ENCODE results near the gene CYP2C18.
"Not testable (repeated sequence)": the region's sequence is repeated elsewhere in the genome, so short reads cannot be mapped to it uniquely, and the experiment has no call there.

CYP2C18 gene

DNA sequence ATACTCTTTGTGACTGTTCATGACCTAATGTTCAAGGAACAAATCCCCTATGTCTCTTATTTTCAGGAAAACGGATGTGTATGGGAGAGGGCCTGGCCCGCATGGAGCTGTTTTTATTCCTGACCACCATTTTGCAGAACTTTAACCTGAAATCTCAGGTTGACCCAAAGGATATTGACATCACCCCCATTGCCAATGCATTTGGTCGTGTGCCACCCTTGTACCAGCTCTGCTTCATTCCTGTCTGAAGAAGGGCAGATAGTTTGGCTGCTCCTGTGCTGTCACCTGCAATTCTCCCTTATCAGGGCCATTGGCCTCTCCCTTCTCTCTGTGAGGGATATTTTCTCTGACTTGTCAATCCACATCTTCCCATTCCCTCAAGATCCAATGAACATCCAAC, 51.7 kb downstream of the CYP2C18 start:
- H3K4me1 ChIP-seq: no peaks in the 10 kb centered on the region
- TF ChIP-seq Cebpa-rat (IDR thresholded peaks at IDR 0.05): no peak
- H4K20me1 ChIP-seq: no peaks in the 10 kb centered on the region
- peaks cover 6% of the 10 kb centered on the region; the same call in 1 of the 2 replicates for H3K9me3 ChIP-seq
- H3K4me3 ChIP-seq: no peak overlapping the region
- no peak overlapping the region for H3K4me2 ChIP-seq
- H3K9ac ChIP-seq: no peak overlapping the region
- no peak overlapping the region for H3K27ac ChIP-seq
- no peaks in the 10 kb centered on the region for H3K36me3 ChIP-seq
- H3K27me3 ChIP-seq: no peaks in the 10 kb centered on the region

DNA sequence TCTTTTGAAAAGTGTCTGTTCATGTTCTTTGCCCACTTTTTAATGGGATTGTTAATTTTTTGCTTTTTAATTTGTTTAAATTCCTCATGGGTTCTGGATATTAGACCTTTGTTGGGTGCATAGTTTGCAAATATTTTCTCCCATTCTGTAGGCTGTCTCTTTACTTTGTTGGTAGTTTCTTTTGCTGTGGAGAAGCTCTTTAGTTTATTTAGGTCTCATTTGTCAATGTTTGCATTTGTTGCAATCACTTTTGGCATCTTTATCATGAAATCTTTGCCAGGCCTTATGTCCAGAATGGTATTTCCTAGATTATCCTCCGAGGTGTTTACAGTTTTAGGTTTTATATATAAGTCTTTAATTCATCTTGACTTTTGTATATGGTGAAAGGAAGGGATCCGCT, 55.1 kb downstream of the CYP2C18 start:
- Histone ChIP-seq H4K20me1 (no peaks in the 10 kb centered on the region), H3K9ac (no peak overlapping the region), H3K36me3 (no peaks in the 10 kb centered on the region), H3K27ac (no peak overlapping the region), H3K9me3 (peaks cover 17% of the 10 kb centered on the region), H3K4me3 (no peak overlapping the region), H3K4me1 (no peaks in the 10 kb centered on the region), H3K27me3 (no peaks in the 10 kb centered on the region), H3K4me2 (no peak overlapping the region)
- no peak for TF ChIP-seq Cebpa-rat (IDR thresholded peaks at IDR 0.05)

DNA sequence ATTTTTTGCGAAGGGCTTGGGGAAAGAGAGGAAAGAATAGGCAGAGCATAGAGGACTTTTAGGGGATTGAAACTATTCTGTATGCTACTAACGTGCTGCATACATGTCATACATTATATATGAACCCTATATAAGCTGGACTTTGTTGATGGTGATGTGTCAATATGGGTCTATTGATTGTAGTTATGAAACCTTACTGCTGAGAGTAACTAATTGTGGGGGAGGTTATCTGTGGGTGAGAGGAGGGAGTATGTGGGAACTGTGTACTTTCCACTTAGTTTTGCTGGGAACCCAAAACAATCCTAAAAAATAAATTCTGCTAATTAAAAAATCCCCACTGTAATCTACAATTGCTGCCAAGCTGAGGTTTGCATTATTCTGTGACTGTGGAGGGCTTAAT, 63.6 kb downstream of the CYP2C18 start:
- H3K4me2 ChIP-seq: no peak overlapping the region
- TF ChIP-seq Cebpa-rat (IDR thresholded peaks at IDR 0.05): no peak
- no peak overlapping the region for H3K27ac ChIP-seq
- no peak overlapping the region for H3K9ac ChIP-seq
- H4K20me1 ChIP-seq: no peaks in the 10 kb centered on the region
- H3K4me3 ChIP-seq: no peak overlapping the region
- peaks cover 36% of the 10 kb centered on the region for H3K9me3 ChIP-seq
- no peaks in the 10 kb centered on the region for H3K27me3 ChIP-seq
- H3K4me1 ChIP-seq: no peaks in the 10 kb centered on the region
- no peaks in the 10 kb centered on the region for H3K36me3 ChIP-seq

DNA sequence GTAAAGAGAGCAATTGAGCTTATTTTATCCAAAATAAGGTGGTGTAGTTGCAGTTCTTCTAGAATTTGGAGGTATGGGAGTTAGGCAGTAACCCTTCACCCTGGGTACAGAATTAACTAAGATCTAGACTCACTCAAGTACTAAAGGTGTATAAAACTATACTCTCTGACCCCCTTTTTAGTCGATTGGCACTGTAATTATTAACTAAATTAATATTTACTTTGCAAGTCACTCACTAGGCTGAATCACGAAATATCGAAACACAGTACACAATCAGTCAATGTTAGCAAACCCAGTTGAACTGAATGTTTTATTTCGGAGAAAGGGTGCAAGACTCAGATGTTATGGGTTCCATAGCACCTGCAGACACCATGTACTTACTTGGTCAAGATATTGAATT, 64.3 kb downstream of the CYP2C18 start:
- no peak overlapping the region for H3K4me3 ChIP-seq
- H3K27me3 ChIP-seq: no peaks in the 10 kb centered on the region
- H3K4me1 ChIP-seq: no peaks in the 10 kb centered on the region
- no peak overlapping the region for H3K4me2 ChIP-seq
- no peak overlapping the region for H3K27ac ChIP-seq
- peaks cover 34% of the 10 kb centered on the region for H3K9me3 ChIP-seq
- no peak overlapping the region for H3K9ac ChIP-seq
- H3K36me3 ChIP-seq: no peaks in the 10 kb centered on the region
- TF ChIP-seq Cebpa-rat (IDR thresholded peaks at IDR 0.05): no peak
- no peaks in the 10 kb centered on the region for H4K20me1 ChIP-seq

DNA sequence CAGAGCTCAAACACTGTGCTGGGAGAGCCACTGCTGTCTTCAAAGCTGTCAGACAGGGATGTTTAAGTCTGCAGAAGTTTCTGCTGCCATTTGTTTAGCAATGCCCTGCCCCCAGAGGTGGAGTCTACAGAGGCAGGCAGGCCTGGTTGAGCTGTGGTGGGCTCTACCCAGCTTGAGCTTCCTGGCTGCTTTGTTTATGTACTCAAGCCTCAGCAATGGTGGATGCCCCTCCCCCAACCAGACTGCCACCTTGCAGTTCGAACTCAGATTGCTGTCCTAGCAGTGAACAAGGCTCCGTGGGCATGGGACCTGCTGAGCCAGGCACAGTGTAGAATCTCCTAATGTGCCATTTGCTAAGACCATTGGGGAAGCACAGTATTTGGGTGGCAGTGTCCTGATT, 74.4 kb downstream of the CYP2C18 start:
- no peaks in the 10 kb centered on the region for H4K20me1 ChIP-seq

DNA sequence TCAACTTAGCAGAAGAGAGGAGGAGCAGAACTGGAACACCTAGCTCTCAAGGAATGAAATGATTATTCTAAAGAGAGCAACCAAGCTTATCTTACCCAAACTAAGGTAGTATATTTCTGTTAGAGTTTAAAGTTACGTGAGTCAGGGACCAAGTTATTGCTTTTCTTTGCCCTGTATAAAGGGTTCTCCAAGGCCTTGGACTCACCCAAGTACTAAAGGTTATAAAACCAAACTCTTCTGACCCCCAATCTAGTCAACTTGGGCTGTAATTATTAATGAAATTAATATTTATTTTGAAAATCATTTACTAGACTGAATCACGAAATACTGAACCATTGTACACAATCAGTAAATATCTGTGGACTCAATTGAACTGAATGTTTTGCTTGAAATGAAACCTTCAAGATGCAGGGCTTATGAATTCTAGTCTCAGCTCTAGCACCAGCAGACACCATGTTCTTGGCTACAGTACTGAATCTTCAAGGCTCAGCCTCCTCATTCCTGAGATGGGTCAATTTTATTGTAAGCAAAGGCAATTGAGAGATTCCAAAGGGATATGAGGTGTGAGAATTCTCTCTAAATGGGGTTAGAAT, 77.2 kb downstream of the CYP2C18 start:
- Histone ChIP-seq H4K20me1 (no peaks in the 10 kb centered on the region), H3K9me3 (peaks cover 5% of the 10 kb centered on the region), H3K4me2 (no peak overlapping the region), H3K4me3 (no peak overlapping the region), H3K27ac (no peak overlapping the region), H3K36me3 (no peaks in the 10 kb centered on the region), H3K9ac (no peak overlapping the region), H3K27me3 (no peaks in the 10 kb centered on the region), H3K4me1 (no peaks in the 10 kb centered on the region)
- TF ChIP-seq Cebpa-rat (IDR thresholded peaks at IDR 0.05): no peak

More for the DNA sequence above, 74.4 kb downstream of the CYP2C18 start:
- no peak overlapping the region for H3K27ac ChIP-seq
- TF ChIP-seq Cebpa-rat (IDR thresholded peaks at IDR 0.05): no peak
- H3K9ac ChIP-seq: no peak overlapping the region
- no peaks in the 10 kb centered on the region for H3K4me1 ChIP-seq
- no peaks in the 10 kb centered on the region for H3K36me3 ChIP-seq
- no peaks in the 10 kb centered on the region for H3K9me3 ChIP-seq
- no peak overlapping the region for H3K4me3 ChIP-seq
- H3K4me2 ChIP-seq: no peak overlapping the region
- H3K27me3 ChIP-seq: no peaks in the 10 kb centered on the region

DNA sequence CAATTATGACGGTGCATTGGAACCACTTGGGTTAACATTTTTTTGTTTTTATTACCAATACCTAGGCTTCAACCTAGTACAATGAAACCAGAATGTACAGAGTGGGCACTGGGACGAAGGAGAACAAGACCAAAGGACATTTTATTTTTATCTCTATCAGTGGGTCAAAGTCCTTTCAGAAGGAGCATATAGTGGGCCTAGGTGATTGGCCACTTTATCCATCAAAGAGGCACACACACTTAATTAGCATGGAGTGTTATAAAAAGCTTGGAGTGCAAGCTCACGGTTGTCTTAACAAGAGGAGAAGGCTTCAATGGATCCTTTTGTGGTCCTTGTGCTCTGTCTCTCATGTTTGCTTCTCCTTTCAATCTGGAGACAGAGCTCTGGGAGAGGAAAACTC, 78.9 kb downstream of the CYP2C18 start, which contains the start of gene CYP2C19:
TSS of gene CYP2C19 (plus strand) at position 289 of the 400 bp plus-strand sequence. CDS start at position 314, 25 bp downstream.
- no peak within 1 kb of the TSS for H3K27ac ChIP-seq
- no peak within 1 kb of the TSS for H3K4me2 ChIP-seq
- no peaks in the 10 kb centered on the region for H3K4me1 ChIP-seq
- no peak within 1 kb of the TSS for H3K9ac ChIP-seq
- H3K9me3 ChIP-seq: peaks cover 5% of the 10 kb centered on the region
- TF ChIP-seq Cebpa-rat (IDR thresholded peaks at IDR 0.05): no peak
- H3K4me3 ChIP-seq: no peak within 1 kb of the TSS
- H3K36me3 ChIP-seq: no peaks in the 10 kb centered on the region
- no peaks in the 10 kb centered on the region for H3K27me3 ChIP-seq
- no peaks in the 10 kb centered on the region for H4K20me1 ChIP-seq

DNA sequence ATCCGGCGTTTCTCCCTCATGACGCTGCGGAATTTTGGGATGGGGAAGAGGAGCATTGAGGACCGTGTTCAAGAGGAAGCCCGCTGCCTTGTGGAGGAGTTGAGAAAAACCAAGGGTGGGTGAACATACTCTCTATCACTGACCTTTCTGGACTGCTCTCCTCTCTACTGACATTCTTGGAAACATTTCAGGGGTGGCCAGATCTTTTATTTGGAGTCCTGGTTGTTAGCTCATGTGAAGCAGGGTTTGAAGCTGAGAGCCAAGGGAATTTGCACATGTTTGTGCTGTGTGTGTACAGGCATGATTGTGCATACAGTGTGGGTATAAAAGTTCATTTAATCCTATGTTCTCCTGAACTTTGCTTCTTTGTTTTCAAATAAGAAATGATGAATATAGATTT, 91.9 kb downstream of the CYP2C18 start:
- not testable (repeated sequence) for H3K9me3 ChIP-seq, H3K36me3 ChIP-seq, H3K4me3 ChIP-seq, H3K27ac ChIP-seq, H3K27me3 ChIP-seq, H3K4me1 ChIP-seq, H3K4me2 ChIP-seq, H3K9ac ChIP-seq, H4K20me1 ChIP-seq

DNA sequence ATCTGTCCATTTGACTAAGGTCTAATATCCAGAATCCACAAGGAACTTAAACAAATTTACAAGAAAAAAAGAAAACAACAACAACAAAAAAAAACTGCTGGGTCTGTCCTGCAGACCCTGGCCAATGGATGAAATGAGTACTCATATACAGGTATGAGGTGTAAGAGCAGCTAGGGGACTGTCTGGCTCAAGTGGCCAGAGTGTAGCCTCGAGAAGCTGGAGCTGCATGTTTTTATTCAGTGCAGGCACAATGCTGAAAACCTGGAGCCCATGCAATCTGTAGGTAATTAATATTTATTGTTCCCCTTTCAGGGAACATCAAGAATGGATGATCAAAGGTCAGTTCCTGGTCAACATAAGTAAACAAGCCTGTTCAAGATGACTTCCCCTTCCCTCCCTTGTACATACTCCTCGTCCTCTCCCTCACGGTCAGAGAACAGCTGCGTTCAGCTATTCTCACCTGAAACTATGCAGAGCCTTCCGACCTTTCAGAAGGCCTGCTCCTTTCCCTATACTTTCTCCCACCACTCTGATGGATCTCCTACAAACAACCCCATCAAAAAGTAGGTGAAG, 94.4 kb downstream of the CYP2C18 start:
- no peak for TF ChIP-seq Cebpa-rat (IDR thresholded peaks at IDR 0.05)

DNA sequence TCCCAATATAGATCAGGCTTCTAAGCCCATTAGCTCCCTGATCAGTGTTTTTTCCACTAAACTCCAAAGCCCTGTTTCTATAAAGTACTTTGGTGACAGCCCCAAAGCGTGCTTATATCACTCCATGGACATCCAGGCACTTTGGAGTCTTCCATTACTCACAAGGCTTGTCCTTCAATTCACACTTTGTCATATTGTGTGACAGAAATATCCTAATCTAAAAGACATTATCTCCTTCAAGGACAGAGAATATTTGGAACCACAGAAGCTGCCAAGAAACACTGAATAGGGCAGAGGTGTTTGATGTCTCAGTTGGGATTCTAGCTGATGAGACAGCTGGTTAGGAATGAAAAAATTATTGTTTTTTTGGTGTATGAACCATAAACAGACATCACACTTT, 97.3 kb downstream of the CYP2C18 start:
- Histone ChIP-seq H3K27ac (no peak overlapping the region), H3K9ac (no peak overlapping the region), H3K27me3 (no peaks in the 10 kb centered on the region), H3K4me3 (no peak overlapping the region), H4K20me1 (no peaks in the 10 kb centered on the region), H3K4me1 (no peaks in the 10 kb centered on the region), H3K9me3 (no peaks in the 10 kb centered on the region), H3K36me3 (no peaks in the 10 kb centered on the region), H3K4me2 (no peak overlapping the region)
- TF ChIP-seq Cebpa-rat (IDR thresholded peaks at IDR 0.05): no peak

More for the DNA sequence above, 94.4 kb downstream of the CYP2C18 start:
- no peaks in the 10 kb centered on the region for H3K4me1 ChIP-seq
- no peak overlapping the region for H3K4me2 ChIP-seq
- no peaks in the 10 kb centered on the region for H3K9me3 ChIP-seq
- H4K20me1 ChIP-seq: no peaks in the 10 kb centered on the region
- H3K36me3 ChIP-seq: no peaks in the 10 kb centered on the region
- H3K27ac ChIP-seq: no peak overlapping the region
- no peak overlapping the region for H3K4me3 ChIP-seq
- no peak overlapping the region for H3K9ac ChIP-seq
- H3K27me3 ChIP-seq: no peaks in the 10 kb centered on the region

DNA sequence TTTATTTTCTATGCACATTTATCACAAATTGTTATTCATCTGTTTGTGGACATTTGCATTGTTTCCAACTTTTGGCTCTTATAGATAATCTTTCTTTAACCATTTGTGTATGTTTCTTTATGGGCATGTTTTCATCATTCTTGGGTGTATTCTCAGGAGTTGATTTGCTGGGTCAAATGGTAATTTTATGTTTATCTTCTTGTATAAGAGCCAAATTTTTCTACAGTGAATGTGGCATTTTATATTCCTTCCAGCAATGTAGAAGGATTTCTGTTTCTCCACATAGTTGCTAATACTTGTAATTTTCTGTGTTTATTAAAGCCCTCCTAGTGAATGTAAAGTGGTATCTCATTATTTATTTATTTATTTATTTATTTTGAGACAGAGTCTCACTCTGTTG, 100.7 kb downstream of the CYP2C18 start:
- Histone ChIP-seq H3K27me3 (no peaks in the 10 kb centered on the region), H3K4me1 (no peaks in the 10 kb centered on the region)
- TF ChIP-seq Cebpa-rat (IDR thresholded peaks at IDR 0.05): no peak

More for the DNA sequence above, 100.7 kb downstream of the CYP2C18 start:
- Histone ChIP-seq H3K36me3 (no peaks in the 10 kb centered on the region), H3K27ac (no peak overlapping the region), H3K4me2 (no peak overlapping the region), H3K4me3 (no peak overlapping the region), H4K20me1 (no peaks in the 10 kb centered on the region), H3K9ac (no peak overlapping the region), H3K9me3 (no peaks in the 10 kb centered on the region)
